Hepatocyte (in vitro differentiated cells): ENCODE data around the gene GRID1. TPM values are rescaled to one million over a fixed set of nuclear protein-coding genes. Genes with fewer than 3 reads are reported as not detected.

Experiments used
- DNase-seq: peaks from one replicate; pipeline ENCODE4 v3.0.0-alpha.2; 2016; ENCODE audit warnings: low spot score
- H2AFZ ChIP-seq: fragments of 200-600 bp; sonication (generic); 2 replicates; pipeline ENCODE4 v1.6.0; 2016; ENCODE audit warnings: antibody characterized with exemption, mild to moderate bottlenecking
- H3K27ac ChIP-seq: fragments of 200-600 bp; sonication (generic); 2 replicates; pipeline ENCODE4 v1.5.1; 2016; ENCODE audit warnings: mild to moderate bottlenecking
- H3K27me3 ChIP-seq: fragments of 200-600 bp; sonication (generic); 2 replicates; pipeline ENCODE4 v1.6.1; 2016
- H3K36me3 ChIP-seq: fragments of 200-600 bp; sonication (generic); replicated peaks from 2 replicates; pipeline ENCODE4 v1.5.1; 2016; ENCODE audit warnings: low read depth; ENCODE audit not compliant: insufficient read depth
- H3K4me1 ChIP-seq: fragments of 200-600 bp; sonication (generic); 2 replicates; pipeline ENCODE4 v1.5.1; 2016; ENCODE audit warnings: mild to moderate bottlenecking, moderate library complexity; ENCODE audit not compliant: insufficient read depth
- H3K4me2 ChIP-seq: fragments of 200-600 bp; sonication (generic); 2 replicates; pipeline ENCODE4 v1.6.0; 2016
- H3K4me3 ChIP-seq: fragments of 200-600 bp; sonication (generic); 2 replicates; pipeline ENCODE4 v1.5.1; 2016; ENCODE audit warnings: mild to moderate bottlenecking
- H3K79me2 ChIP-seq: fragments of 200-600 bp; sonication (generic); 2 replicates; pipeline ENCODE4 v1.6.0; 2017; ENCODE audit warnings: mild to moderate bottlenecking
- H3K9me2 ChIP-seq: fragments of 200-600 bp; sonication (generic); replicated peaks from 2 replicates; pipeline ENCODE4 v1.6.0; 2017; ENCODE audit warnings: mild to moderate bottlenecking; ENCODE audit not compliant: insufficient read depth
- H3K9me3 ChIP-seq: fragments of 200-600 bp; sonication (generic); 2 replicates; pipeline ENCODE4 v1.5.1; 2016; ENCODE audit warnings: low read depth, mild to moderate bottlenecking
- H4K20me1 ChIP-seq: fragments of 200-600 bp; sonication (generic); 2 replicates; pipeline ENCODE4 v1.6.0; 2016; ENCODE audit warnings: mild to moderate bottlenecking; ENCODE audit not compliant: insufficient read depth, poor library complexity, severe bottlenecking
- EZH2 ChIP-seq: fragments of 200-600 bp; sonication (generic); IDR thresholded peaks from 2 replicates; pipeline ENCODE4 v1.6.1; 2016; ENCODE audit warnings: antibody characterized with exemption, mild to moderate bottlenecking, borderline replicate concordance
- EZH2phosphoT487 ChIP-seq: fragments of 200-600 bp; sonication (generic); IDR thresholded peaks from one replicate; pipeline ENCODE4 v1.6.1; 2018; ENCODE audit warnings: antibody characterized with exemption, mild to moderate bottlenecking, low read depth, moderate library complexity; ENCODE audit not compliant: unreplicated experiment, severe bottlenecking
- WGBS: methylation state at CpG from one replicate; pipeline ENCODE4 v1.1.6; 2016; ENCODE audit warnings: low lambda C conversion rate; ENCODE audit errors: missing lambda C conversion rate; 5-methylcytosine and 5-hydroxymethylcytosine counted together
- polyA plus RNA-seq: library from polyadenylated mRNA; unstranded; fragments of >200 nt; fragmentation: Nextera tagmentation; extraction: Ambion mirVana; gene quantifications from 2 replicates; pipeline ENCODE4 v1.2.1, GENCODE V29; 2016
- total RNA-seq: library from RNA; depleted of rRNA; stranded (reverse); fragments of >200 nt; gene quantifications from 2 replicates; pipeline ENCODE4 v1.2.3, GENCODE V29; 2014
- TF ChIP-seq, protein P1 (sequence below): fragments of 200-600 bp; sonication (generic); IDR thresholded peaks from 2 replicates; pipeline ENCODE4 v1.5.1; 2016; ENCODE audit warnings: antibody characterized with exemption, mild to moderate bottlenecking; ENCODE audit not compliant: poor library complexity

GRID1 gene
- total and polyA plus RNA-seq, 2 experiments from 2014 or later, result 0.07 to 0.37 TPM

DNA sequence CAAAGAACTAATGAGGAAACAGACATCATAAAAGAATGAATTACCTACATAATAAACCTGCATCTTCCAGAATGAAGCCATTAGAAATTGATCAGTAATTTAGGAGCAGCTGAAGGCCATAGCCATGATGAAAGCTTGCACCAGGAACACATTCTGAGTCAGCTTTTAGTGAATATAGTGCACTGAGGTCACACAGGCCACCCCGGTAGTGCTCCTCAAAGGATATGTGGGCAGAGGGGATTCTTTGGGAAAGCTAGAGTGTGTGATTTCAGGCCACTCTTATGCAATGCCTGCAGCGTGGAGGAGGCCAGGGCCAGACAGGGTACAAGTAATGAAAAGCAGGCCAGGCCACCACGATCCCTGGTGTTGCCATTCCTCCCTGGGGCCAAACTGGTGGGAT is 451.9 kb downstream of the GRID1 start:
- Histone ChIP-seq H3K27me3 (no peaks in the 10 kb centered on the region), H3K27ac (no peak overlapping the region), H4K20me1 (no peaks in the 10 kb centered on the region), H3K36me3 (no peaks in the 10 kb centered on the region), H3K4me1 (peaks cover 11% of the 10 kb centered on the region), H2AFZ (no peak overlapping the region), H3K9me3 (no peaks in the 10 kb centered on the region), H3K9me2 (no peaks in the 10 kb centered on the region), H3K4me3 (no peak overlapping the region), H3K4me2 (no peak overlapping the region), H3K79me2 (no peaks in the 10 kb centered on the region)
- WGBS, result 88% methylated on average over 3 of the region's 3 CpGs
- TF ChIP-seq EZH2phosphoT487 (no peak), EZH2 (no peak)
- TF ChIP-seq, protein P1, sequence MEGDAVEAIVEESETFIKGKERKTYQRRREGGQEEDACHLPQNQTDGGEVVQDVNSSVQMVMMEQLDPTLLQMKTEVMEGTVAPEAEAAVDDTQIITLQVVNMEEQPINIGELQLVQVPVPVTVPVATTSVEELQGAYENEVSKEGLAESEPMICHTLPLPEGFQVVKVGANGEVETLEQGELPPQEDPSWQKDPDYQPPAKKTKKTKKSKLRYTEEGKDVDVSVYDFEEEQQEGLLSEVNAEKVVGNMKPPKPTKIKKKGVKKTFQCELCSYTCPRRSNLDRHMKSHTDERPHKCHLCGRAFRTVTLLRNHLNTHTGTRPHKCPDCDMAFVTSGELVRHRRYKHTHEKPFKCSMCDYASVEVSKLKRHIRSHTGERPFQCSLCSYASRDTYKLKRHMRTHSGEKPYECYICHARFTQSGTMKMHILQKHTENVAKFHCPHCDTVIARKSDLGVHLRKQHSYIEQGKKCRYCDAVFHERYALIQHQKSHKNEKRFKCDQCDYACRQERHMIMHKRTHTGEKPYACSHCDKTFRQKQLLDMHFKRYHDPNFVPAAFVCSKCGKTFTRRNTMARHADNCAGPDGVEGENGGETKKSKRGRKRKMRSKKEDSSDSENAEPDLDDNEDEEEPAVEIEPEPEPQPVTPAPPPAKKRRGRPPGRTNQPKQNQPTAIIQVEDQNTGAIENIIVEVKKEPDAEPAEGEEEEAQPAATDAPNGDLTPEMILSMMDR, result no peak
- DNase-seq, result no peak

DNA sequence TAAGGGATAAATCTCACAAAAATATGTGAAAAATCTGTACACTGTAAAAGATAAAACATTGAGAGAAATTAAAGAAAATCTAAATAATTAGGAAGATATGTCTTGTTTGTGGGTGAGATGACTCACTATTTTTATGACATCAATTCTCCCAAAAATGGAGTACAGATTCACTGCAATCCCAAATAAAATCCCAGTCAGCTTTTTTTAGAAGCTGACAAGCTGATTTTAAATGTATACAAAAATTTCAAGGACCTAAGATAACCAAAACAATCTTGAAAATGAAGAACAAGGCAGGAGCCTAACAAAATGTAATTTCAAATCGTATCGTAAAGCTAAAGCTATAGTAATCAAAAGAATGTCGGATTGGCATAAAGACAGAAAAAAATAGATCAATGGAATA is 458.1 kb downstream of the GRID1 start:
- Histone ChIP-seq H3K79me2 (no peaks in the 10 kb centered on the region), H3K27ac (no peak overlapping the region), H3K36me3 (no peaks in the 10 kb centered on the region), H3K9me3 (no peaks in the 10 kb centered on the region), H3K4me3 (no peak overlapping the region), H3K4me1 (no peaks in the 10 kb centered on the region), H3K27me3 (no peaks in the 10 kb centered on the region), H3K4me2 (no peak overlapping the region), H3K9me2 (no peaks in the 10 kb centered on the region), H2AFZ (no peak overlapping the region), H4K20me1 (no peaks in the 10 kb centered on the region)
- WGBS, result 86% methylated on average over 3 of the region's 3 CpGs
- no peak for DNase-seq
- TF ChIP-seq EZH2phosphoT487, result no peak

DNA sequence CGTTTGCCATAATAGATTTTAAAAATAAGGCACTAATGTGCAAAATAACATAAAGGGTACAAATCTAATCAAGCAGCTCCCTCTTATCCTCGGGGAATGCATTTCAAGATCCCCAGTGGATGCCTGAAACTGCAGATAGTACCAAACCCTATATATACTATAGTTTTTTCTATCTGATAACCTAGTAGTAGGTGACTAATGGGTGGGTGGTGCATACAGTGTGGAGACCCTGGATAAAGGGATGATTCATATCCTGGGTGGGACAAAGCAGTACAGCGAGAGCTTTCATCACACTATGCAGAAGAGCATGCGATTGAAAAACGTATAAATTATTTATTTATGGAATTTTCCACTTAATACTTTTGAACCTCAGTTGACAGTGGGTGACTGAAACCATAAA is 464.5 kb downstream of the GRID1 start:
- Histone ChIP-seq H3K27ac (no peak overlapping the region), H3K79me2 (no peaks in the 10 kb centered on the region), H2AFZ (no peak overlapping the region), H3K4me2 (no peak overlapping the region), H3K36me3 (no peaks in the 10 kb centered on the region), H3K4me3 (no peak overlapping the region), H4K20me1 (no peaks in the 10 kb centered on the region), H3K27me3 (no peaks in the 10 kb centered on the region), H3K9me2 (no peaks in the 10 kb centered on the region), H3K9me3 (no peaks in the 10 kb centered on the region), H3K4me1 (no peaks in the 10 kb centered on the region)
- 71% methylated on average over 5 of the region's 5 CpGs for WGBS
- no peak for DNase-seq
- TF ChIP-seq EZH2, result no peak
- TF ChIP-seq, protein P1, result no peak
- TF ChIP-seq EZH2phosphoT487, result no peak

DNA sequence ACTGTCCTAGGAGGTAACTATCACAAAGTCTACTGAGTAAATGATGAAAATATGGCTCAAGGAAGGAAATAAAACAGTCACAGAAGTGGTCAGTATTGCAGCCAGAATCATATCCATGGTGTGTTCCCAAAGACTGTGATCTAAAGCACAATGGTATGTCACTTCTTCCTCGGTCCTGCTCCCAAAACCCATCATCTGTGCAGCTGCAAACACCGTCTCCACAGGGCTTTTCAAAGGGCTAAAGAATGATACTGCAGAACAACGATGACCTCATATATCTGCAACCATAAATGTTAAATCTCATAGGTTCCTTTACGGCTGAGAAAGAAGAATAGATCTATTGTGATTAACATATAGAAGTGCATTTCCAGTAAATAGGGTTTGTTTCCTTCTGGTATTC is 465.0 kb downstream of the GRID1 start:
- Histone ChIP-seq H3K4me2 (no peak overlapping the region), H3K27ac (no peak overlapping the region), H2AFZ (no peak overlapping the region)

More for the DNA sequence above, 465.0 kb downstream of the GRID1 start:
- H3K4me3 ChIP-seq, result no peak overlapping the region
- H3K79me2 ChIP-seq, result no peaks in the 10 kb centered on the region
- no peaks in the 10 kb centered on the region for H3K4me1 ChIP-seq
- no peaks in the 10 kb centered on the region for H3K36me3 ChIP-seq
- TF ChIP-seq, protein P1, result no peak
- 83% methylated on average over 4 of the region's 4 CpGs for WGBS
- DNase-seq, result no peak
- H3K9me3 ChIP-seq, result no peaks in the 10 kb centered on the region
- no peaks in the 10 kb centered on the region for H3K9me2 ChIP-seq
- no peaks in the 10 kb centered on the region for H3K27me3 ChIP-seq
- no peaks in the 10 kb centered on the region for H4K20me1 ChIP-seq
